ENCODE measurements around the gene RACGAP1. TPM values are rescaled to one million over a fixed set of nuclear protein-coding genes. Genes with fewer than 3 reads are reported as not detected.

RACGAP1 gene
- total RNA-seq, 1 experiment from 2014 or later = 147 TPM

GRCh38 chr12:50053583-50053982, 28.3 kb upstream of the RACGAP1 start:
- in situ Hi-C loops (cut with HindIII; ENCODE audit: low pct_unique_long_range_greater_than_20kb, low sequenced_read_pairs) = no loop called here
- intact Hi-C loops (cut with micrococcal nuclease; ENCODE audit: unreplicated experiment) = loop anchor here (10.0 kb wide), 1 partner anchor 189 kb away; no protein-coding TSS in a partner anchor

DNA sequence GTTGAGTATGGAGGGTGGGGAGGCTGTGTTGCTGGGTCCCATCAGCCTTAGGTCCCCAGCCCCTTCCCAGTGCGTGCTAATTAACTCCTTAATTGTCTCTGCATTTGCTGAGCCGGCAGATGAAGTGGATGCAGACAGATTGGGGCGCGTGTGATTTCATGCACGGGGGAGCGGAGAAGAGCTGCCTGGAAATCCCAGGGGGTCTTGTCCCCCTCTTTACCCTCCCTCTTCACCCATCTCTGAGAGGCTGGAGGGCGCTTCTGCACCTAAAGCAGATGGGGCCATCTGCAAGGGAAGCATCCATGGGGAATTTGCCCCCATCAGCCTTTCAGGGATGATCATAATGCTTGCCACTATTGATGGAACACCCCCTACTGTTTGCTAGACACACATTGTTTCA, 27.7 kb upstream of the RACGAP1 start:
- CTCF ChIA-PET = no interaction called here

More at GRCh38 chr12:50053583-50053982, 28.3 kb upstream of the RACGAP1 start:
- no TSS peak for BruUV-seq (replicated peaks)
- TF ChIP-seq CTCF (IDR thresholded peaks at IDR 0.05) = no peak
- TF ChIP-seq SIN3A (IDR thresholded peaks at IDR 0.05; ENCODE audit: borderline replicate concordance, insufficient read depth, low read depth, low read length) = no peak
- no peak for TF ChIP-seq REST (IDR thresholded peaks at IDR 0.05; ENCODE audit: insufficient read depth in 1 of 2, low read depth in 2 of 2, low read length in 1 of 2)
- no peak for TF ChIP-seq TCF7L2 (IDR thresholded peaks at IDR 0.05; ENCODE audit: low read depth, low read length)
- TF ChIP-seq POLR2AphosphoS5 (IDR thresholded peaks at IDR 0.05; ENCODE audit: low read depth, low read length) = no peak
- ChIA-PET POLR2A (no interaction called here), CTCF (interaction anchor here (2.1 kb wide), 1 partner anchor 14 kb away, joined by 18 read pairs; no protein-coding TSS in a partner anchor)
- peaks cover 13% of the 10 kb centered on the region for H3K4me1 ChIP-seq (ENCODE audit: control insufficient read depth, insufficient read depth, low read length)
- no peak overlapping the region for H3K27ac ChIP-seq (ENCODE audit: low read length)
- H3K9me3 ChIP-seq (ENCODE audit: control insufficient read depth, insufficient read depth, low read depth, low read length) = no peaks in the 10 kb centered on the region
- H3K27me3 ChIP-seq (ENCODE audit: control insufficient read depth, insufficient read depth, low read length) = 0 out of 2 replicates have a peak, but pooled peaks cover 4% of the 10 kb centered on the region
- no peak overlapping the region for H3K4me3 ChIP-seq (ENCODE audit: low read depth in 2 of 2, low read length in 2 of 2)
- no peaks in the 10 kb centered on the region for H3K36me3 ChIP-seq (ENCODE audit: control insufficient read depth, insufficient read depth, low read length)
- no peak for DNase-seq (ENCODE audit: low read depth, low spot score)
- ATAC-seq = no peak

More for the DNA sequence above, 27.7 kb upstream of the RACGAP1 start:
- ATAC-seq (no peak), DNase-seq (ENCODE audit: low read depth, low spot score) (no peak)
- in situ Hi-C loops (cut with HindIII; ENCODE audit: low pct_unique_long_range_greater_than_20kb, low sequenced_read_pairs) (no loop called here), intact Hi-C loops (cut with micrococcal nuclease; ENCODE audit: unreplicated experiment) (loop anchor here (10.0 kb wide), 1 partner anchor 188 kb away; no protein-coding TSS in a partner anchor)
- Histone ChIP-seq H3K4me1 (ENCODE audit: control insufficient read depth, insufficient read depth, low read length) (peaks cover 10% of the 10 kb centered on the region), H3K9me3 (ENCODE audit: control insufficient read depth, insufficient read depth, low read depth, low read length) (no peaks in the 10 kb centered on the region), H3K36me3 (ENCODE audit: control insufficient read depth, insufficient read depth, low read length) (no peaks in the 10 kb centered on the region), H3K27ac (ENCODE audit: low read length) (no peak overlapping the region), H3K4me3 (ENCODE audit: low read depth in 2 of 2, low read length in 2 of 2) (no peak overlapping the region), H3K27me3 (ENCODE audit: control insufficient read depth, insufficient read depth, low read length) (0 out of 2 replicates have a peak, but pooled peaks cover 4% of the 10 kb centered on the region)
- TF ChIP-seq REST (IDR thresholded peaks at IDR 0.05; ENCODE audit: insufficient read depth in 1 of 2, low read depth in 2 of 2, low read length in 1 of 2) = no peak
- no peak for TF ChIP-seq POLR2AphosphoS5 (IDR thresholded peaks at IDR 0.05; ENCODE audit: low read depth, low read length)
- no peak for TF ChIP-seq TCF7L2 (IDR thresholded peaks at IDR 0.05; ENCODE audit: low read depth, low read length)
- no peak for TF ChIP-seq SIN3A (IDR thresholded peaks at IDR 0.05; ENCODE audit: borderline replicate concordance, insufficient read depth, low read depth, low read length)
- no peak for TF ChIP-seq CTCF (IDR thresholded peaks at IDR 0.05)
- POLR2A ChIA-PET = no interaction called here
- no TSS peak for BruUV-seq (replicated peaks)
